SKM-1 (cell line): Measurements from ENCODE around the gene LBHD1.
"Not testable (repeated sequence)": the region's sequence is repeated elsewhere in the genome, so short reads cannot be mapped to it uniquely, and the experiment has no call there.

Source experiments
- DNase-seq: peaks from one replicate; lab custom pipeline; 2025; ENCODE audit not compliant: unreplicated experiment; lab: John Stamatoyannopoulos, UW

Gene LBHD1

DNA sequence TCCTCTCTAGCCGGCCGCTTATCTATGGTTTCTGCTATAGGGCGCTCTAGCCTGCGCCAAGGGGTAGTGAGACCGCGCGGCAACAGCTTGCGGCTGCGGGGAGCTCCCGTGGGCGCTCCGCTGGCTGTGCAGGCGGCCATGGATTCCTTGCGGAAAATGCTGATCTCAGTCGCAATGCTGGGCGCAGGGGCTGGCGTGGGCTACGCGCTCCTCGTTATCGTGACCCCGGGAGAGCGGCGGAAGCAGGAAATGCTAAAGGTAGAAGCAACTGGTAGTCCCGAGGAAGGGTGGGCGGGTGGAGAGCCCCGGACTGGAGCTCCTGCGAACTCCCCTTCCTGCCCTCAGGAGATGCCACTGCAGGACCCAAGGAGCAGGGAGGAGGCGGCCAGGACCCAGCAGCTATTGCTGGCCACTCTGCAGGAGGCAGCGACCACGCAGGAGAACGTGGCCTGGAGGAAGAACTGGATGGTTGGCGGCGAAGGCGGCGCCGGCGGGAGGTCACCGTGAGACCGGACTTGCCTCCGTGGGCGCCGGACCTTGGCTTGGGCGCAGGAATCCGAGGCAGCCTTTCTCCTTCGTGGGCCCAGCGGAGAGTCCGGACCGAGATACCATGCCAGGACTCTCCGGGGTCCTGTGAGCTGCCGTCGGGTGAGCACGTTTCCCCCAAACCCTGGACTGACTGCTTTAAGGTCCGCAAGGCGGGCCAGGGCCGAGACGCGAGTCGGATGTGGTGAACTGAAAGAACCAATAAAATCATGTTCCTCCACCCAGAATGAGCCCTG is at the start of gene LBHD1, which contains the start of gene UQCC3:
Gene LBHD1 (minus strand): TSS at position 660 of the 782 bp plus-strand sequence. CDS start 2,236 bp downstream, outside the sequence.
Gene UQCC3 (plus strand): TSS at position 66 of the 782 bp plus-strand sequence. CDS start 73 bp downstream, at position 139.
- DNase-seq, result peak; percentile 67

GRCh38 chr11:62719302-62719978 is 47.4 kb upstream of the LBHD1 start:
- no peak for DNase-seq

- DNase-seq, result no peak
These were observed 44.7 kb upstream of the LBHD1 start for GRCh38 chr11:62716816-62717215.

GRCh38 chr11:62716206-62716605 is 44.1 kb upstream of the LBHD1 start:
- DNase-seq, result no peak

DNA sequence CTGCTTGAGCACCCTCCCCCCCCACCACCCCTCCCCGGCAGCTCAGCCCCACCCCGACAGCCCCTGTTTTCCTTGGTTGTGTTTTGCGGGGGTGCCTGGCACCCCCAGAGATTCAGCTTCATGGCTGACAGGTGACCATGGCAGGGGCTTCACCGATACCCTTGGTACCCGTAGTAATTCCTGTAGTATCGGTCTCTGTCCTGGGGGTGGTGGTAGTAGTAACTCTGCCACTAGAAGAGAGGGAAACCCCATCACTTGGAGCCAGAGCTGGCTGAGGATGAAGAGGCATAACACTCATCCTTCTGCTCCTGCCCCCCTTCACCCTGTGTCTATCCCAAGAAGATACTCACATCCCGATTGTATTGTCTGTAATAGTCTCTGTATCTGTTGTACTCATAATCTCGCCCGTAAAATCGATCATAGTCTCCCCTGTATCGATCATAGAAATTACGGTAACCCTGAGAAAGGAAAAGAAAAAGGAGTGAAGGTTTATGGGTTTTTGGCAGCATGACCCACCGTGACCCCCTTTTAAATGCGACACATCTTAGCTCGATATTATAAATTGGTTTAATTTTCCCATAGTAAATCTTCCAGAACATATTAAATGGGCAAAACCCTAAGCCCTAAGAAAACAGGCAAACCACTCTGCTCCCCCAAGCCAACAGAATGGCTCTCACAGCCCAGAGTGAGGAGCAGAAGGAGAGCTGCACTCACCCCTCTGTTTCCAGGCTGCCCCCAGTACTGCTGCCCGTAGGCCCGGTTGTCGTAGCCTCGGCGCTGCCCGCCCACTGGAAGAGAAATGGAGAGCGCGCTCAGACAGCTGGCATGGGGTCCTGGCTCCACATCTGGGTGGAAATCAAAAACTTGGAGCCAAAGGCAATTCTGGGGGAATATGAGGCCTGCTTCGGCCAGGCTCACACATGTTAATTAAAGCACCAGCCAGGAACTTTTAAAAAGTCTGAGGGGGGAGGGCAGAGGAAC is 43.4 kb upstream of the LBHD1 start:
- no peak for DNase-seq

DNA sequence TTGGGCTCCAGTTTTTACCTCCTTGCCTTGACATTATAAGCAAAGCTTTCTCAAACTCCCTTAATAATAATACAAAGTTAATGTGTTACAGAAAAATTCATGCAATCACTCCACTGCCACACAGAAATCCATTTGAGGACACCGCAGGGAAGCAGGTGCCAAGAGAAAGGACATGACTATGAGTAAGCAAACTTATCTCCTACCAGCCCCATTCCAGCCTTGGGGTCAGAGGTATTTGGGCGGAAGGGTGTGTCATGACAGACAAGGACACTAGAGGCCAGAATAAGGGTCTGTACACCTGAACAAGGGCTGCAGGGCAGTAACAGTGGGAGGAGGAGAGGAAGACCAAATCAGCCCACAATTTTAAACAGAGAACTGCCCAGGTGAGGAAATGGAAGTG is 41.3 kb upstream of the LBHD1 start:
- DNase-seq, result no peak

- no peak for DNase-seq
These were observed 40.8 kb upstream of the LBHD1 start for GRCh38 chr11:62712861-62713260.

DNA sequence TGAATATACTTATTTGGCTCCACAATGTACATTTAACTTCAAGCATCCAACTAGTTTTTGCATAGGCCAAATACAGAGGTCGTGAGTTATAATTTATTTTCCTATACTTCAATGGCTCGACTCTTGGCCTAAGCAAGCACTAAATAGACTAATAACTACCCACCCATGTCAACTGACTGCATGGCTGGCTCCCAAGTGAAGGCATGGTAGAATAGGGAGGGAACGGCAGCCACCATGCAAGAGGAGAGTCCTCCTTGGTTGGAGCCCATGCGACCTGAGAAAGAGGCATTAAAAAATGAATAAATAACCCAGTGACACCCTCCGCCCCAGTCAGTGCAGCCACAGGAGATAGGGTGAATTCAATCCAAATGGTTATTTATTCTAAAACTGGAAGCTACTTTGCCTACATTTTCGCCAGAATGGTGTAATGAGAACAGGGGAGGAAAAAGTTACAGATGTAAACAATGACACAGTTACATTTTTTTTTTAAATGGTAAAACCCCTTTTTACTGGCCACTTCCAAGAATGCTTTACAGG is 40.3 kb upstream of the LBHD1 start:
- DNase-seq, result no peak

- no peak for DNase-seq
These were observed 37.9 kb upstream of the LBHD1 start for GRCh38 chr11:62710001-62710345.

DNA sequence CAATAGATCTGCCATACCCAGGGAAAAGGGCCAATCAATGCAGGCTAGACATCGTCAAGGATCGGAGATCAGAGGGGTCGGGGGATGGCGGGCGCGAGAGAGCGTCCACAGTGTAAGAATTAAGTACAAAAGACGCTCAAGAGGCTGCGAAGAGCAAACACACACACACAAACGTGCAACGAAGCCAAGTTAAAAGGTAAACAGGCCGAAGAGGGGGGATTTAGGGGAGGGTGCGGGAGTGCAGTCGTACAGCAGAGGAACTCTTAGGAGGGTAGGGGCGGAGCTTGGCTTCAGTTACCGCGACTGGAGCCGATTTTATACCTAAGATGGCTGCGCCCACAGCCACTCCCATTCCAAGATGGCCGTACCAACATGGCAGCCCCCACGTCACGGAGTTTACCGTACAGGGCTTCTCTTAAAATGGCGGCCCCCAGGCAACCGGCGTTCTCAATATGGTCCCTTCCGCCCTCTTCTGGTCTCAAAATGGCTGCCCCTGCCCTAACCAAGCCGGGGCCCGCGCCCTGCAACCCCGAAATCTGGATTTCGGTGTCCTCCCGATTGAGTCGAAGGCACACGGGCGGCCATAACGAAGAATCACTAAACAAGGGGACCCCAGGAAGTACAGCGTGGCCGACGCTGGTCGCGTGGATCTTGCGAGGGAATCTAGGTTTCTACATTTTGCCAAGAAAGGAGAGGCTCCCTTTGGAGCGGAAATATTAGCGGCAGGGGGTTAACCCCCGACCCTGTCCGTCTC is 37.4 kb upstream of the LBHD1 start:
- no peak for DNase-seq

GRCh38 chr11:62708793-62709192 is 36.7 kb upstream of the LBHD1 start:
- no peak for DNase-seq

GRCh38 chr11:62708392-62708791 is 36.3 kb upstream of the LBHD1 start:
- DNase-seq, result no peak

- DNase-seq, result no peak
These were observed 35.3 kb upstream of the LBHD1 start, which contains the start of the genes BSCL2 and GNG3 for GRCh38 chr11:62707277-62707861. BSCL2 (minus strand) TSS chr11:62707424; CDS start chr11:62707195, 229 bp downstream. GNG3 (plus strand) TSS chr11:62707676; CDS start chr11:62708296, 620 bp downstream.

- no peak for DNase-seq
These were observed 34.8 kb upstream of the LBHD1 start for GRCh38 chr11:62706850-62707247.

- DNase-seq, result peak; percentile 50
These were observed 34.1 kb upstream of the LBHD1 start for GRCh38 chr11:62705880-62706849.

DNA sequence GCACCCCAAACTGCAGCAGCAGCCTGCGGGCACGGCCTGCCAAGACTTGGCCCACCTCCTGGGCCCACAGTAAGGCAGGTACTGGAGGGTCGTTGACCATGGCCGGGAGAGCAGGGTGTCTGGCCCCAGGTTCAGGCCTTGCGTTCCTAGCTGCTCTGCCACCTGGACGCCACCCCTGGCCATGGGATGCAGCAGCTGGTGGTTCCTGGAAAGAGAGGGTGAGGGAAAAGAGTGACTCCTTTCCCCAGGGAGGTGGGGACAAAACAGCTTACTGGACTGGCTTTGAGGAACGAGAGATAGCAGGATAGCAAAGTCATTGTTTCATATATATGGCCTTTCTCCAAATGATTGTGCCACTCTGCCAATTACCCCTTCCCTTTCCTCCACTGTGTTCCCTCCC is 33.3 kb upstream of the LBHD1 start:
- no peak for DNase-seq

GRCh38 chr11:62703921-62704320 is 31.9 kb upstream of the LBHD1 start:
- DNase-seq, result not testable (repeated sequence)

GRCh38 chr11:62702246-62702645 is 30.2 kb upstream of the LBHD1 start:
- no peak for DNase-seq
